ENCODE results near the gene LIFR. TPM values are rescaled to one million over a fixed set of nuclear protein-coding genes. Genes with fewer than 3 reads are reported as not detected.

LIFR gene
- total RNA-seq, 1 experiment from 2014 or later: 10.6 TPM

GRCh38 chr5:38534156-38534453, 22.3 kb downstream of the LIFR start (continued):
- TF ChIP-seq FOSL1 (IDR thresholded peaks at IDR 0.05; ENCODE audit: low read depth) (no peak), EGR1 (IDR thresholded peaks at IDR 0.05; ENCODE audit: low read depth) (no peak), ZNF274 (IDR thresholded peaks at IDR 0.05; ENCODE audit: low read depth, low read length) (no peak), TCF7L2 (IDR thresholded peaks at IDR 0.05; ENCODE audit: borderline replicate concordance, extremely low read depth, insufficient read depth, insufficient read length) (no peak), CEBPB (IDR thresholded peaks at IDR 0.05; ENCODE audit: low read depth) (no peak)

GRCh38 chr5:38533286-38534155, 22.9 kb downstream of the LIFR start:
- ChIA-PET POLR2A (no interaction called here), CTCF (no interaction called here), RAD21 (ENCODE audit: low non-redundant PET in 1 of 2, low total read pairs in 2 of 2, uncharacterized antibody in 2 of 2, unreplicated experiment in 2 of 2) (no interaction called here)
- ATAC-seq (no peak), DNase-seq (ENCODE audit: low read depth, low spot score) (no peak)
- no peaks in the 10 kb centered on the region for H3K27me3 ChIP-seq (ENCODE audit: insufficient read depth, low read length)
- no peak overlapping the region for H3K27ac ChIP-seq (ENCODE audit: low read depth, low read length)
- H4K20me1 ChIP-seq (ENCODE audit: insufficient read depth): no peaks in the 10 kb centered on the region
- no peak overlapping the region for H3K9ac ChIP-seq (ENCODE audit: low read length)
- no peaks in the 10 kb centered on the region for H3K79me2 ChIP-seq (ENCODE audit: insufficient read depth, low read length)
- H3K9me3 ChIP-seq (ENCODE audit: control insufficient read depth in 1 of 2, insufficient read depth in 1 of 2, low read depth in 1 of 2, low read length in 2 of 2): no peaks in the 10 kb centered on the region
- H3K4me2 ChIP-seq (ENCODE audit: low read length): no peak overlapping the region
- no peaks in the 10 kb centered on the region for H3K9me2 ChIP-seq (ENCODE audit: insufficient read depth)
- H3K4me3 ChIP-seq (replicated peaks in 1 of 2; ENCODE audit: low read depth in 1 of 2, low read length in 2 of 2): no peak overlapping the region
- BruUV-seq (replicated peaks): no TSS peak
- TF ChIP-seq ZNF274 (IDR thresholded peaks at IDR 0.05; ENCODE audit: low read depth, low read length) (no peak), EZH2phosphoT487 (IDR thresholded peaks at IDR 0.05; ENCODE audit: borderline replicate concordance) (no peak), ELF1 (IDR thresholded peaks at IDR 0.05; ENCODE audit: borderline replicate concordance, low read depth) (no peak), SIN3A (IDR thresholded peaks at IDR 0.05; ENCODE audit: low read depth) (no peak), YY1 (IDR thresholded peaks at IDR 0.05; ENCODE audit: extremely low read depth, insufficient replicate concordance, low read depth, low read length) (no peak), FOSL1 (IDR thresholded peaks at IDR 0.05; ENCODE audit: low read depth) (no peak), RAD21 (IDR thresholded peaks at IDR 0.05; ENCODE audit: low read depth) (no peak), ZFX (IDR thresholded peaks at IDR 0.05) (no peak), EZH2 (IDR thresholded peaks at IDR 0.05) (no peak), TCF7L2 (IDR thresholded peaks at IDR 0.05; ENCODE audit: borderline replicate concordance, extremely low read depth, insufficient read depth, insufficient read length) (no peak), POLR2AphosphoS5 (IDR thresholded peaks at IDR 0.05; ENCODE audit: low read depth, low read length) (no peak), REST (IDR thresholded peaks at IDR 0.05; ENCODE audit: low read depth) (no peak), MAX (IDR thresholded peaks at IDR 0.05) (no peak), CBX3 (IDR thresholded peaks at IDR 0.05; ENCODE audit: low read depth) (no peak), ZBTB33 (IDR thresholded peaks at IDR 0.05; ENCODE audit: extremely low read depth, insufficient replicate concordance, low read length) (no peak)
- intact Hi-C loops (cut with micrococcal nuclease): no loop called here
- no peaks in the 10 kb centered on the region for H3K4me1 ChIP-seq (ENCODE audit: control insufficient read depth in 1 of 2, insufficient read depth in 2 of 2, low read length in 2 of 2)
- H2AFZ ChIP-seq (ENCODE audit: low read depth, low read length, poor library complexity, severe bottlenecking): no peak overlapping the region
- H3K36me3 ChIP-seq (ENCODE audit: control insufficient read depth in 1 of 2, insufficient read depth in 2 of 2, low read length in 2 of 2): no peaks in the 10 kb centered on the region

Data from HCT116 (cell line).